K562 (cell line): ENCODE measurements around the gene GPRIN1. TPM values are rescaled to one million over a fixed set of nuclear protein-coding genes. Genes with fewer than 3 reads are reported as not detected.
A peak's percentile ranks its signal among the peaks of the same experiment; 100 is the strongest.

Source experiments
- ARID3B ChIP-seq: fragments of 250-450 bp; sonication (Bioruptor Pico); IDR thresholded peaks from 2 replicates; pipeline ENCODE4 v1.4.0; 2020; ENCODE audit warnings: borderline replicate concordance
- CHCHD3 ChIP-seq: fragments of 250-450 bp; sonication (Bioruptor Pico); IDR thresholded peaks from 2 replicates; pipeline ENCODE4 v2.1.2; 2022; ENCODE audit warnings: mild to moderate bottlenecking
- DLX4 ChIP-seq: fragments of 250-450 bp; sonication (Bioruptor Pico); IDR thresholded peaks from 2 replicates; pipeline ENCODE4 v1.6.1; 2021; ENCODE audit warnings: mild to moderate bottlenecking
- ERF ChIP-seq: fragments of 450-650 bp; formaldehyde crosslinking; IDR thresholded peaks from 2 replicates; pipeline ENCODE4 v1.4.0; 2020; ENCODE audit warnings: mild to moderate bottlenecking, mixed read lengths
- ESRRB ChIP-seq: fragments of 250-450 bp; sonication (Bioruptor Pico); IDR thresholded peaks from 2 replicates; pipeline ENCODE4 v1.5.0; 2020; ENCODE audit warnings: mild to moderate bottlenecking, moderate library complexity, borderline replicate concordance
- FOXO4 ChIP-seq: fragments of 450-650 bp; formaldehyde crosslinking; IDR thresholded peaks from 2 replicates; pipeline ENCODE4 v1.4.0; 2020; ENCODE audit warnings: mild to moderate bottlenecking, moderate library complexity
- HINFP ChIP-seq: fragments of 450-650 bp; conservative IDR thresholded peaks from 2 replicates; pipeline ENCODE4 v1.6.1; 2016; ENCODE audit warnings: missing genetic modification characterization, low read depth, mild to moderate bottlenecking, control low read depth, missing compliant biosample characterization
- MYBL2 ChIP-seq, 2 experiments: fragments of 450-650 bp in 1 of 2; sonication (generic) in 1 of 2; formaldehyde crosslinking in 1 of 2; IDR thresholded peaks; 2 replicates each; pipeline versions ENCODE4 v1.6.1 to v1.8.1; 2017 to 2022; ENCODE audit warnings: borderline replicate concordance in 1 of 2, inconsistent platforms in 1 of 2, low read depth in 1 of 2, mild to moderate bottlenecking in 1 of 2, missing genetic modification reagents in 1 of 2, moderate library complexity in 1 of 2
- NONO ChIP-seq, 2 experiments: fragments of 200-400 bp in 1 of 2; fragments of 450-650 bp in 1 of 2; formaldehyde crosslinking in 1 of 2; IDR thresholded peaks; 2 replicates each; pipeline ENCODE4 v1.6.1; 2017; ENCODE audit warnings: low read depth in 2 of 2, mild to moderate bottlenecking in 2 of 2, moderate library complexity in 2 of 2, low read length in 1 of 2
- POLR2B ChIP-seq: fragments of 450-650 bp; IDR thresholded peaks from 2 replicates; pipeline ENCODE4 v1.6.1; 2018; ENCODE audit warnings: low read depth; ENCODE audit not compliant: partially characterized antibody
- POLR3G ChIP-seq: IDR thresholded peaks from 2 replicates; pipeline ENCODE4 v1.6.1; 2011; ENCODE audit not compliant: insufficient read length, insufficient replicate concordance; ENCODE audit errors: extremely low read depth
- RB1 ChIP-seq: fragments of 450-650 bp; IDR thresholded peaks from 2 replicates; pipeline ENCODE4 v1.6.1; 2017; ENCODE audit warnings: low read depth, mild to moderate bottlenecking
- TAF15 ChIP-seq: fragments of 200-400 bp; formaldehyde crosslinking; IDR thresholded peaks from 2 replicates; pipeline ENCODE4 v1.6.1; 2017; ENCODE audit warnings: mild to moderate bottlenecking, low read depth, low read length, moderate library complexity
- TEAD1 ChIP-seq, 2 experiments: fragments of 450-650 bp in 1 of 2; sonication (generic) in 1 of 2; formaldehyde crosslinking; IDR thresholded peaks; 2 replicates each; pipeline versions ENCODE4 v1.4.0 to v1.8.0; 2020 to 2022; ENCODE audit warnings: mild to moderate bottlenecking in 2 of 2, missing genetic modification reagents in 1 of 2
- ZFP36 ChIP-seq: fragments of 150-350 bp; IDR thresholded peaks from 2 replicates; pipeline ENCODE4 v1.6.1; 2018; ENCODE audit warnings: low read length, low read depth; ENCODE audit not compliant: partially characterized antibody
- ZNF140 ChIP-seq: fragments of 250-450 bp; sonication (Bioruptor Pico); IDR thresholded peaks from 2 replicates; pipeline ENCODE4 v1.8.0; 2021; ENCODE audit warnings: moderate library complexity, mild to moderate bottlenecking, inconsistent platforms
- ZNF174 ChIP-seq: fragments of 250-450 bp; sonication (Bioruptor Pico); IDR thresholded peaks from 2 replicates; pipeline ENCODE4 v1.4.0; 2020; ENCODE audit warnings: mild to moderate bottlenecking
- ZNF316 ChIP-seq: fragments of 450-650 bp; IDR thresholded peaks from 2 replicates; pipeline ENCODE4 v1.6.1; 2016
- ZNF431 ChIP-seq: sonication (generic); formaldehyde crosslinking; IDR thresholded peaks from 2 replicates; pipeline ENCODE4 v1.8.0; 2022; ENCODE audit warnings: mild to moderate bottlenecking, missing genetic modification reagents
- ZNF512 ChIP-seq: IDR thresholded peaks from 2 replicates; pipeline ENCODE4 v1.6.1; 2016; ENCODE audit warnings: missing genetic modification characterization, missing compliant biosample characterization
- polyA plus RNA-seq, 8 experiments: library from polyadenylated mRNA; depleted of rRNA in 4 of 8; stranded (reverse) in 5 of 8; unstranded in 3 of 8; fragments of >200 nt; fragmentation: Nextera tagmentation in 2 of 8; fragmentation: Illumina TruSeq in 1 of 8; extraction: Ambion mirVana in 2 of 8; extraction: Trizol in 1 of 8; gene quantifications; 2 replicates each; pipeline versions ENCODE4 v1.2.1 to v1.2.3, GENCODE V29; 2011 to 2014; ENCODE audit warnings: inconsistent platforms in 1 of 8, missing spikeins in 1 of 8
- total RNA-seq, 7 experiments: library from RNA; depleted of rRNA in 6 of 7; stranded (reverse); fragments of >200 nt in 6 of 7; fragmentation: Illumina TruSeq in 2 of 7; extraction: Trizol in 2 of 7; gene quantifications; 2 replicates each; pipeline versions ENCODE4 v1.2.1 to v1.2.3, GENCODE V29; 2011 to 2021; ENCODE audit warnings: low replicate concordance in 1 of 7

Gene GPRIN1
- total and polyA plus RNA-seq, 9 of the 15 experiments (the other 6 are each of a cell fraction or from before 2014, with no cell fraction given) = 0.15 to 11.6 (median 4.4) TPM

GRCh38 chr5:176647030-176647842, 37.3 kb upstream of the GPRIN1 start, which contains the start of gene TSPAN17 (continued):
- TF ChIP-seq ZNF512 (tag) = no peak
- TF ChIP-seq POLR3G = no peak
- no peak; a peak in 1 of 4 replicates for TF ChIP-seq NONO (IDR thresholded peaks at IDR 0.05; ENCODE audit: low read depth in 2 of 2, low read length in 1 of 2)
- no peak for TF ChIP-seq ARID3B (CRISPR knock-in tag)
- TF ChIP-seq FOXO4 (CRISPR knock-in tag) = no peak
- no peak for TF ChIP-seq ZNF140
- TF ChIP-seq TAF15 = no peak
- peak; percentile 66 for TF ChIP-seq POLR2B
- TF ChIP-seq RB1 = peak; percentile 80
- TF ChIP-seq HINFP (tag) = no peak
- TF ChIP-seq ZFP36 = no peak
- TF ChIP-seq DLX4 (CRISPR knock-in tag) = no peak
- TF ChIP-seq TEAD1 (CRISPR knock-in tag; IDR thresholded peaks at IDR 0.05) = peak in 1 of 2 experiments; percentile 5; a peak in 1 of 4 replicates
- TF ChIP-seq ZNF174 = no peak
- TF ChIP-seq CHCHD3 (CRISPR knock-in tag) = no peak
- TF ChIP-seq ERF (CRISPR knock-in tag) = 0 out of 2 replicates have a peak, but pooled peaks have one; percentile 72
- no peak for TF ChIP-seq MYBL2 (IDR thresholded peaks at IDR 0.05; ENCODE audit: low read depth)
- TF ChIP-seq MYBL2 (CRISPR knock-in tag; IDR thresholded peaks at IDR 0.05; ENCODE audit: borderline replicate concordance) = no peak
- TF ChIP-seq ZNF316 = no peak
- TF ChIP-seq ZNF431 = no peak
- no peak for TF ChIP-seq ESRRB (CRISPR knock-in tag)
